ENCODE results near the gene CCDC152. TPM values are rescaled to one million over a fixed set of nuclear protein-coding genes. Genes with fewer than 3 reads are reported as not detected.
"Not testable (repeated sequence)": the region's sequence is repeated elsewhere in the genome, so short reads cannot be mapped to it uniquely, and the experiment has no call there.

CCDC152 gene, protein sequence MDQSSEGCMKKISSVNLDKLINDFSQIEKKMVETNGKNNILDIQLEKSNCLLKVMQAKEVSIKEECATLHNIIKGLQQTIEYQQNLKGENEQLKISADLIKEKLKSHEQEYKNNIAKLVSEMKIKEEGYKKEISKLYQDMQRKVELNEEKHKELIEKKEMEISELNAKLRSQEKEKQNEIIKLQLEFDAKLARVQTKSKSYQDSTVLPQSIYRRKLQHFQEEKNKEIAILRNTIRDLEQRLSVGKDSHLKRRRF
- total RNA-seq: 5.5 and 6.0 TPM in 2 replicates

DNA sequence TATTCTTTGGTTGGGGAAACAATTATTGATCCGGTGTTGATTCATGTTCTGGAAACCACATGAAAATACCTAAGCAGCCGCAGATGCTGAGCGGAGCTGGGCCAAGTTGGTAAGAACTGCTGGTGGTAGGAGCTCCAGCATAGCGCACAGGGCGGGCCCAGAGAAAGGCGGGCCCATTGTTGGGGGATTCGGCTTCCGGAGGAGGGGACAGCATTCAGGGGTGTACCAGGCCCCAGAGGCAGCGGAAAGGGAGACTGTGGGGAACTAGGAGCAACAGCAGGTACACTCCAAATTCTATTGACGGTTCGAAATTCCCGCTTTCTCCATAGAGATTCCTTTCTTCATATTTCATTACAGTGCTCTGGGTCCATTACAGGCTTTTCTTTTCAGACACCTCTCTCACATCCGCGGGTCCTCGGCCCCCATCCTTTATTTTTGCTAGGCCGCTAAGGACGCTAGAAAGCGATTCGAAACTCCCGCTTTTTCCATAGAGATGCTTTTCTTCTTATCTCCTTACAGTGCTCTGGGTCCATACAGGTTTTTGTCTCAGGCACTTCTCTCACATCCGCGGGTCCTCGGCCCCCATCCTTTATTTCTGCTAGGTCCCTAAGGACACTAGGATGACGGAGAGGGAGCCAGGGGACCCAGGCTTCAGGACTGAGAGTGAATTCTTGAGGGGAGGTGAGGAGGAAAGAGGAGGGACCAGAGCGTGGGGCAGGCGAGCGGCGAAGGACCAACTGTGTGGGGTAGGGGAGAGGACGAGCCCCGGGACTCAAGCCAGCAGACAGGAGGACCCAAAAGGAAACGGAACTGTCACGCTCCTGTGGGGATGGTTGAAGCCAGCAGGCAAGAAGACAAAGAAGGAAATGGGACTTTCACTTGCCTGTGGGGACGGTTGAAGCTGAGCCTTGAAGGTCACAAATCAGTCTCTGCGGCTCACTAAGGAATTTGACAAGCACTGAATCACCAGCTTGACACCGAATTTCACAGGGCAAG lies at the start of gene CCDC152:
TSS of gene CCDC152 (plus strand) at position 213 of the 996 bp plus-strand sequence. CDS start 2,304 bp downstream, outside the sequence.
- intact Hi-C loops (cut with micrococcal nuclease): loop anchor here (2.0 to 10.0 kb wide), 4 partner anchors 38 to 902 kb away; no protein-coding TSS in a partner anchor
- Mint-ChIP-seq H3K27ac (peak within 1 kb of the TSS; percentile 31), H3K4me1 (ENCODE audit: low read depth) (peaks cover 16% of the 10 kb centered on the region), H3K27me3 (ENCODE audit: low read depth) (peaks cover 14% of the 10 kb centered on the region), H3K9me3 (no peaks in the 10 kb centered on the region), H3K36me3 (ENCODE audit: low read depth) (peaks cover 6% of the 10 kb centered on the region), H3K4me3 (ENCODE audit: low read depth) (peak within 1 kb of the TSS; percentile 81)
- peak; percentile 32 for DNase-seq (ENCODE audit: low spot score)

DNA sequence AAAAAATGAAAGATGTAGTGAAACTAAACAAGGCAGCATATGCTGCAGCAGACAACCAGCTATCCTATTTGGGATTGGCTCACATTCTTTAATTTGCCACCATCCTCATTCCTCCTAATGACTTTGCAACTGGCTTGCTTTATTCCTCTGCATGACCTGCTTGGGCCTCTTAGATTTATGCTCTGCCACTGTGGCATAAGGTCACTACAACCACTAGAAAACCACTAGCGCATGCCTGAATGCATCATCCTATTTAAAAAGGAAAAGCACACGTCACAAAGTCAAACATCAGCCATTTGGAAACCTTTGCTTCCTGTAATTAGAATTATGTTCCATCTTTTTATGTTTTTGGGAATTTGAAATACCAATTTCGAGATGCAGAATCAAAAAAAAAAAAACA lies 40.8 kb upstream of the CCDC152 start:
- Mint-ChIP-seq H3K27ac (no peak overlapping the region), H3K27me3 (ENCODE audit: low read depth) (peaks cover 41% of the 10 kb centered on the region), H3K4me3 (ENCODE audit: low read depth) (no peak overlapping the region), H3K4me1 (ENCODE audit: low read depth) (peaks cover 27% of the 10 kb centered on the region), H3K9me3 (no peaks in the 10 kb centered on the region), H3K36me3 (ENCODE audit: low read depth) (no peaks in the 10 kb centered on the region)
- intact Hi-C loops (cut with micrococcal nuclease): no loop called here
- no peak for DNase-seq (ENCODE audit: low spot score)

DNA sequence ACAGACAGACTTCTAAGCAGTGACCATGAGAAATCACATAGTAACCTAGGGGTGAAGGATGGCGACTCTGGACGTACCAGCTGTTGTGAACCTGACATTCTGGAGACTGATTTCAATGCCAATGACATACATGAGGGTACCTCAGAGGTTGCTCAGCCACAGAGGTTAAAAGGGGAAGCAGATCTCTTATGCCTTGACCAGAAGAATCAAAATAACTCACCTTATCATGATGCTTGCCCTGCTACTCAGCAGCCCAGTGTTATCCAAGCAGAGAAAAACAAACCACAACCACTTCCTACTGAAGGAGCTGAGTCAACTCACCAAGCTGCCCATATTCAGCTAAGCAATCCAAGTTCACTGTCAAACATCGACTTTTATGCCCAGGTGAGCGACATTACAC lies 38.0 kb upstream of the CCDC152 start:
- DNase-seq (ENCODE audit: low spot score): peak; percentile 38
- H3K4me1 Mint-ChIP-seq (ENCODE audit: low read depth): peaks cover 42% of the 10 kb centered on the region
- no peaks in the 10 kb centered on the region for H3K36me3 Mint-ChIP-seq (ENCODE audit: low read depth)
- intact Hi-C loops (cut with micrococcal nuclease): loop anchor here (2.0 kb wide), 1 partner anchor 38 kb away; the partner anchor contains the start of gene CCDC152
- H3K4me3 Mint-ChIP-seq (ENCODE audit: low read depth): peak overlapping the region; percentile 19
- H3K9me3 Mint-ChIP-seq: no peaks in the 10 kb centered on the region
- no peak overlapping the region for H3K27ac Mint-ChIP-seq
- H3K27me3 Mint-ChIP-seq (ENCODE audit: low read depth): peaks cover 36% of the 10 kb centered on the region

DNA sequence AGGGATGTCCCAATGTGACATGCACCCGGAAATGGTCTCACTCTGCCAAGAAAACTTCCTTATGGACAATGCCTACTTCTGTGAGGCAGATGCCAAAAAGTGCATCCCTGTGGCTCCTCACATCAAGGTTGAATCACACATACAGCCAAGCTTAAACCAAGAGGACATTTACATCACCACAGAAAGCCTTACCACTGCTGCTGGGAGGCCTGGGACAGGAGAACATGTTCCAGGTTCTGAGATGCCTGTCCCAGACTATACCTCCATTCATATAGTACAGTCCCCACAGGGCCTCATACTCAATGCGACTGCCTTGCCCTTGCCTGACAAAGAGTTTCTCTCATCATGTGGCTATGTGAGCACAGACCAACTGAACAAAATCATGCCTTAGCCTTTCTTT lies 37.6 kb upstream of the CCDC152 start:
- Mint-ChIP-seq H3K4me3 (ENCODE audit: low read depth) (no peak overlapping the region), H3K27me3 (ENCODE audit: low read depth) (peaks cover 35% of the 10 kb centered on the region), H3K27ac (no peak overlapping the region), H3K9me3 (no peaks in the 10 kb centered on the region), H3K4me1 (ENCODE audit: low read depth) (peaks cover 42% of the 10 kb centered on the region), H3K36me3 (ENCODE audit: low read depth) (no peaks in the 10 kb centered on the region)
- intact Hi-C loops (cut with micrococcal nuclease): loop anchor here (2.0 kb wide), 1 partner anchor 38 kb away; the partner anchor contains the start of gene CCDC152
- no peak for DNase-seq (ENCODE audit: low spot score)

DNA sequence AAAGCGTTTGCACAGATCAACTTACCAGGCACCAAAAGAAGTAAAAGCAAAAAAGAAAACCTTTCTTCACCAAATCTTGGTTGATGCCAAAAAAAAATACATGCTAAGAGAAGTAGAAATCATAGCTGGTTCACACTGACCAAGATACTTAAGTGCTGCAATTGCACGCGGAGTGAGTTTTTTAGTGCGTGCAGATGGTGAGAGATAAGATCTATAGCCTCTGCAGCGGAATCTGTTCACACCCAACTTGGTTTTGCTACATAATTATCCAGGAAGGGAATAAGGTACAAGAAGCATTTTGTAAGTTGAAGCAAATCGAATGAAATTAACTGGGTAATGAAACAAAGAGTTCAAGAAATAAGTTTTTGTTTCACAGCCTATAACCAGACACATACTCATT lies 36.4 kb upstream of the CCDC152 start:
- intact Hi-C loops (cut with micrococcal nuclease): no loop called here
- DNase-seq (ENCODE audit: low spot score): peak; percentile 29
- Mint-ChIP-seq H3K4me1 (ENCODE audit: low read depth) (peaks cover 42% of the 10 kb centered on the region), H3K27ac (no peak overlapping the region), H3K36me3 (ENCODE audit: low read depth) (no peaks in the 10 kb centered on the region), H3K27me3 (ENCODE audit: low read depth) (peaks cover 33% of the 10 kb centered on the region), H3K9me3 (no peaks in the 10 kb centered on the region), H3K4me3 (ENCODE audit: low read depth) (peak overlapping the region; percentile 55)

DNA sequence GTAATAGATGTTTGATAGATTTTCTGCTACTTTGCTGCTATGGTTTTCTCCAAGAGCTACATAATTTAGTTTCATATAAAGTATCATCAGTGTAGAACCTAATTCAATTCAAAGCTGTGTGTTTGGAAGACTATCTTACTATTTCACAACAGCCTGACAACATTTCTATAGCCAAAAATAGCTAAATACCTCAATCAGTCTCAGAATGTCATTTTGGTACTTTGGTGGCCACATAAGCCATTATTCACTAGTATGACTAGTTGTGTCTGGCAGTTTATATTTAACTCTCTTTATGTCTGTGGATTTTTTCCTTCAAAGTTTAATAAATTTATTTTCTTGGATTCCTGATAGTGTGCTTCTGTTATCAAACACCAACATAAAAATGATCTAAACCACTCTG lies 35.1 kb upstream of the CCDC152 start:
- intact Hi-C loops (cut with micrococcal nuclease): no loop called here
- Mint-ChIP-seq H3K9me3 (no peaks in the 10 kb centered on the region), H3K4me1 (ENCODE audit: low read depth) (peaks cover 37% of the 10 kb centered on the region), H3K27ac (no peak overlapping the region), H3K27me3 (ENCODE audit: low read depth) (peaks cover 37% of the 10 kb centered on the region), H3K4me3 (ENCODE audit: low read depth) (no peak overlapping the region), H3K36me3 (ENCODE audit: low read depth) (no peaks in the 10 kb centered on the region)
- no peak for DNase-seq (ENCODE audit: low spot score)

DNA sequence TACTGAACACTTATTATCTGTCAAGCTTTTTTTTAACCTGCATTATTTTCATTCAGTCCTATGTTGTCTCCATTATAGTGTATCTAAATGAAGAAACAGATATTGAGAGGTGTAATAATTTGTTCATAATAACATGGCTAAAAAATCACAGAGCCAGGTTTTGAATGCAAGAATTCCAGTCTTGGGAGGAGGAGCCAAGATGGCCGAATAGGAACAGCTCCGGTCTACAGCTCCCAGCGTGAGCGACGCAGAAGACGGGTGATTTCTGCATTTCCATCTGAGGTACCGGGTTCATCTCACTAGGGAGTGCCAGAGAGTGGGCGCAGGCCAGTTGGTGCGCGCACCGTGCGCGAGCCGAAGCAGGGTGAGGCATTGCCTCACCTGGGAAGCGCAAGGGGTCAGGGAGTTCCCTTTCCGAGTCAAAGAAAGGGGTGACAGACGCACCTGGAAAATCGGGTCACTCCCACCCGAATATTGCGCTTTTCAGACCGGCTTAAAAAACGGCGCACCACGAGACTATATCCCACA lies 22.0 kb upstream of the CCDC152 start:
- H3K27ac Mint-ChIP-seq; H3K9me3 Mint-ChIP-seq; H3K4me1 Mint-ChIP-seq (ENCODE audit: low read depth); H3K36me3 Mint-ChIP-seq (ENCODE audit: low read depth); H3K4me3 Mint-ChIP-seq (ENCODE audit: low read depth); intact Hi-C loops (cut with micrococcal nuclease); DNase-seq (ENCODE audit: low spot score): not testable (repeated sequence)
- peaks cover 19% of the 10 kb centered on the region for H3K27me3 Mint-ChIP-seq (ENCODE audit: low read depth)

DNA sequence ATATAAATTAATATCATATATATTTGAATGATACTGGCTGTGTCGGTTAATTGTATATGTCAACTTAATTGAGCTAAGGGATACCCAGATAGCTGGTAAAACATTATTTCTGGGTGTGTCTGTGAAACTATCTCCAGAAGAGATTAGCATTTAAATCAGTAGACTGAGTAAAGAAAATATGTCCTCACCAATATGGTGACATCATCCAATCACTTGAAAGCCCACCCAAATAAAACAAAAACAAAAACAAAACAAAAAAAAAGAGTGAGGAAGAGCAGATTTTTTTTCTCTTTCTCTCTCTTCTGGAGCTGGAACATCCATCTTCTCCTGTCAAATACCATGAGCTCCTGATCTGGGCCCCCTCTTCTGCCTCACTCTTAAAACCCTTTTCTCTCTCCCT lies 15.7 kb upstream of the CCDC152 start:
- Mint-ChIP-seq H3K4me1 (ENCODE audit: low read depth) (no peaks in the 10 kb centered on the region), H3K4me3 (ENCODE audit: low read depth) (no peak overlapping the region), H3K27ac (no peak overlapping the region), H3K9me3 (peaks cover 5% of the 10 kb centered on the region), H3K36me3 (ENCODE audit: low read depth) (no peaks in the 10 kb centered on the region), H3K27me3 (ENCODE audit: low read depth) (peaks cover 8% of the 10 kb centered on the region)
- intact Hi-C loops (cut with micrococcal nuclease): no loop called here
- DNase-seq (ENCODE audit: low spot score): no peak

DNA sequence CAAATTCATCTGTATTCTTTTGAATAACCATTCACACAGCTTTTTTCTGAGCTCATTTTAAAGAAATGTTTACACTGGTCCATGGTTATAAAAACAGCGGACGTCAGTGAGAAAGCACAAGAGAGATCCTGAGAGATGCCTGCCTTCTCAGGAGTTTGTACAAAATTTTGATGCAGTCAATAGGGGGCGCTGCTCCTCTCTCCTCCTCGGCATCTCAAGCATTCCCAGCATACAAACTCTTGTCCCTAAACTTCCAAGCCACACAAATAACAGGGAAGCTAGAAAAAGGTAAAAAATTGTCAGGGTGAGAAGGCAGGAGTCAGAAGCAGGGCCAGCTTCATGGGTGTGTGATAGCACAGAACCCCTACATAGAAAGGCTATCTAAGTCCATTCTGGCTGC lies 11.2 kb upstream of the CCDC152 start:
- DNase-seq (ENCODE audit: low spot score): no peak

DNA sequence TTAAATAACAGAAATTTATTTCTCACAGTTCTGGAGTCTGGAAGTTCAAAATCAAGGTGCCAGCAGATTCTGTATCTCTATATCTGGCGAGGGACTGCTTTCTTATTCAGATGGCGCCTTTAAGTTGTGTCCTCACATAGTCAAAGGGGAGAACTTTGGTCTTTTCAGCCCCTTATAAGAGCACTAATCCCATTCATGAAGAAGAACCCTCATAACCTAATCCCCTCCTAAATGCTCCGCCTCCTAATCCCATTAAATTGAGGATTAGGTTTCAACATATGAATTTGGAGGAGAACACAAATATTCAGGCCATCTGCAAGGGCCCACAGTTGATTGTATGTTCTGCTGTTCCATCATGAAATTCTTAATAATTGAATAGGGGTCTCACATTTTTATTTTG lies 10.8 kb upstream of the CCDC152 start:
- Mint-ChIP-seq H3K9me3 (peaks cover 5% of the 10 kb centered on the region), H3K27me3 (ENCODE audit: low read depth) (peaks cover 18% of the 10 kb centered on the region), H3K36me3 (ENCODE audit: low read depth) (no peaks in the 10 kb centered on the region), H3K4me1 (ENCODE audit: low read depth) (peaks cover 9% of the 10 kb centered on the region), H3K27ac (no peak overlapping the region), H3K4me3 (ENCODE audit: low read depth) (no peak overlapping the region)
- DNase-seq (ENCODE audit: low spot score): no peak
- intact Hi-C loops (cut with micrococcal nuclease): no loop called here

More for the DNA sequence above, 11.2 kb upstream of the CCDC152 start:
- no peaks in the 10 kb centered on the region for H3K36me3 Mint-ChIP-seq (ENCODE audit: low read depth)
- H3K27ac Mint-ChIP-seq: no peak overlapping the region
- H3K4me1 Mint-ChIP-seq (ENCODE audit: low read depth): peaks cover 9% of the 10 kb centered on the region
- peaks cover 5% of the 10 kb centered on the region for H3K9me3 Mint-ChIP-seq
- H3K27me3 Mint-ChIP-seq (ENCODE audit: low read depth): peaks cover 18% of the 10 kb centered on the region
- no peak overlapping the region for H3K4me3 Mint-ChIP-seq (ENCODE audit: low read depth)
- intact Hi-C loops (cut with micrococcal nuclease): no loop called here

DNA sequence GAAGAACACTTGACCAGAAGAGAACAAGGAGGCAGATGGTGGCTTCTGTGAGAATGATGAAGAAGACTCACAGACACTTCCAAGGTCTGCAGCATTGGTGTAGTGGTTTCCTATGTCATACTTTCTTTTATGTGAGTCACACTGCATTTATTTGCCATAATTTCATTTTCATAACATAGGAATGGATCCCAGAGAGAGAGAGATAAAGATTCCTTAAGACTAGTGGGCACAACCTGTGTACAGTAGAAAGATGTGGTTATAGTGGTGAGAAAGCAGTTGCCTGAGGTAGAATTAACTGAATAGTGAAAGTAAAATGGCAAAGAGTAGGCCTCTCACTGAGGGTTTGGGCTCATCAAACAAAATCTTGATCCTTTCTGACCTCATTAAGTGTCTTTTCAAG lies 7.6 kb upstream of the CCDC152 start:
- Mint-ChIP-seq H3K4me1 (ENCODE audit: low read depth) (peaks cover 9% of the 10 kb centered on the region), H3K27me3 (ENCODE audit: low read depth) (peaks cover 10% of the 10 kb centered on the region), H3K4me3 (ENCODE audit: low read depth) (no peak overlapping the region), H3K27ac (no peak overlapping the region), H3K9me3 (no peaks in the 10 kb centered on the region), H3K36me3 (ENCODE audit: low read depth) (no peaks in the 10 kb centered on the region)
- intact Hi-C loops (cut with micrococcal nuclease): no loop called here
- DNase-seq (ENCODE audit: low spot score): no peak

DNA sequence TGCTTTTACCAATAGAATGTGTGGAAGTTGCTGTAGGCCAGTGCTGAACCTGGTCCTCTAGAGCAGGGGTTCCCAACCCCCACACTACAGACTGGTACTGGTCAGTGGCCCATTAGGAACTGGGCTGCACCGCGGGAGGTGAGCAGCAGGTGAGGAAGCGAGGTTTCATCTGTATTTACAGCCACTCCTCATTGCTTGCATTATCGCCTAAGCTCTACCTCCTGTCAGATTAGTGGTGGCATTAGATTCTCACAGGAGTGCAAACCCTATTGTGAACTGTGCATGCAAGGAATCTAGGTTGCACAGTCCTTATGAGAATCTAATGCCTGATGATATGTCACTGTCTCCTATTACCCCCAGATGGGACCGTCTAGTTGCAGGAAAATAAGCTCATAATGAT lies 6.1 kb upstream of the CCDC152 start:
- intact Hi-C loops (cut with micrococcal nuclease): loop anchor here (10.0 kb wide), 1 partner anchor 896 kb away; no protein-coding TSS in a partner anchor
- H3K4me1 Mint-ChIP-seq (ENCODE audit: low read depth): peaks cover 9% of the 10 kb centered on the region
- H3K27ac Mint-ChIP-seq: no peak overlapping the region
- H3K4me3 Mint-ChIP-seq (ENCODE audit: low read depth): no peak overlapping the region
- H3K27me3 Mint-ChIP-seq (ENCODE audit: low read depth): peaks cover 13% of the 10 kb centered on the region
- H3K36me3 Mint-ChIP-seq (ENCODE audit: low read depth): no peaks in the 10 kb centered on the region
- DNase-seq (ENCODE audit: low spot score): no peak
- no peaks in the 10 kb centered on the region for H3K9me3 Mint-ChIP-seq

Measured in activated T-helper 2 cell treated with anti-CD3 and anti-CD28 coated beads, Interferon-gamma antibody, Interleukin-2, Interleukin-4, amounts not matched to agents 10 μg/mL and 5 μg/mL and 100 μg/mL, durations not matched to agents 14 hours and 24 hours and 36 hours (primary cell).